Activated T-helper 2 cell treated with anti-CD3 and anti-CD28 coated beads, Interferon-gamma antibody, Interleukin-2, Interleukin-4, amounts not matched to agents 10 μg/mL and 5 μg/mL and 100 μg/mL, durations not matched to agents 14 hours and 24 hours and 36 hours (primary cell): ENCODE measurements around the gene CNTF. TPM values are rescaled to one million over a fixed set of nuclear protein-coding genes. Genes with fewer than 3 reads are reported as not detected.

ENCODE experiments used
- DNase-seq: peaks from one replicate; pipeline ENCODE4 v3.0.0; 2021; ENCODE audit warnings: low spot score
- H3K27ac Mint-ChIP-seq: one replicate; pipeline ENCODE4 v1.8.0; 2021; ENCODE audit warnings: mixed read lengths
- H3K27me3 Mint-ChIP-seq: one replicate; pipeline ENCODE4 v1.8.0; 2021; ENCODE audit warnings: low read depth, mixed read lengths
- H3K36me3 Mint-ChIP-seq: one replicate; pipeline ENCODE4 v1.8.0; 2021; ENCODE audit warnings: low read depth, mixed read lengths
- H3K4me1 Mint-ChIP-seq: one replicate; pipeline ENCODE4 v1.8.0; 2021; ENCODE audit warnings: low read depth, mixed read lengths
- H3K4me3 Mint-ChIP-seq: one replicate; pipeline ENCODE4 v1.8.0; 2021; ENCODE audit warnings: low read depth, mild to moderate bottlenecking, moderate library complexity, mixed read lengths
- H3K9me3 Mint-ChIP-seq: one replicate; pipeline ENCODE4 v1.8.0; 2021; ENCODE audit warnings: mixed read lengths
- intact Hi-C: fragments of 100-400 bp; cut with micrococcal nuclease; formaldehyde crosslinking; loops from one replicate; pipeline ENCODE4 v1.15.1; 2023
- total RNA-seq: library from RNA; stranded (reverse); gene quantifications from 2 replicates; pipeline ENCODE4 v1.2.3, GENCODE V29; 2022

The CNTF gene
- total RNA-seq, 1 donor from 2014 or later = 3.4 TPM

- no peak for DNase-seq
- peaks cover 12% of the 10 kb centered on the region for H3K4me1 Mint-ChIP-seq
- H3K27ac Mint-ChIP-seq = no peak overlapping the region
- H3K4me3 Mint-ChIP-seq = no peak overlapping the region
- H3K9me3 Mint-ChIP-seq = no peaks in the 10 kb centered on the region
- intact Hi-C loops = no loop called here
- no peaks in the 10 kb centered on the region for H3K36me3 Mint-ChIP-seq
- H3K27me3 Mint-ChIP-seq = peaks cover 1% of the 10 kb centered on the region
Measured at GRCh38 chr11:58637371-58637770, 14.9 kb downstream of the CNTF start.

DNA sequence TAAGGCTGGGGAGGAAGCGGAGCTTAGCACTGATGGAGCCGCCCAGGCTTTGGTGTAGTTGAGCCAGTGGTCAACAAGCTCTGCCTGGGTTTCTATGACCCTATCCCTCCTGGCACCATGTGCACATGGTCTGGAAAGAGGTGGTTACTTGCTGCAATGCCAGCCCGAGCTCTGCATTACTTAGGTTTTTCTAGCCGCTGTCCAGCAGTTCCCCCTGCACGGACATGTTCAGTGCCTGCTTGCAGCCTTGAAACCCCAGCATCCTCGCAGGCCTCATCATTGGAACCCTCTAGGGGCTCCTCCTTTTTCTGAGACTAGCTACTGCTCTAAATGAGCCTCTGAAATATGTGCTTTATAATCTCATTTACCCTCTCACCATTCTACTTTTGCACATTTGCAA, 16.6 kb downstream of the CNTF start:
- peaks cover 3% of the 10 kb centered on the region for H3K9me3 Mint-ChIP-seq
- no peaks in the 10 kb centered on the region for H3K36me3 Mint-ChIP-seq
- intact Hi-C loops = no loop called here
- H3K27me3 Mint-ChIP-seq = peaks cover 3% of the 10 kb centered on the region
- no peak overlapping the region for H3K27ac Mint-ChIP-seq
- peaks cover 12% of the 10 kb centered on the region for H3K4me1 Mint-ChIP-seq
- no peak overlapping the region for H3K4me3 Mint-ChIP-seq
- no peak for DNase-seq

DNA sequence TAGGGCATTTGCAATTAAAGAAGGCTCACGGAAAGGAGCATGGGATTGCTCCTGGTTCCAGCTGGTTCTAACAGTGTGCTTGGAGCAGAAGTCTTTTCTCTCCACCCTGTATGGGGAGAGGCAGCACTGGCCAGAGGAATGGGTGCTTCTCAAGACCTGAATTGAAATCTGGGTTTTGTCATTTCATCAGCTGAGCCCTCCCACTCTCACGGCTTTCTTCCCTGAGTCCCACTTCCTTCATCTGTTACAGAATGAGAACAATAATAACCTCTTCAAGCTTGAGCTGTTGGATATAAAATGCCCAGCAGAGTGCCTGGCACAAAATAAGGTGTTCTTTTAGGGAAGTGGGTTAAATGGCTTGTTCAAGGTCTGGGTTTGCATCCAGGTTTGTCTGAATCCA, 17.2 kb downstream of the CNTF start:
- peaks cover 4% of the 10 kb centered on the region for H3K27me3 Mint-ChIP-seq
- no peaks in the 10 kb centered on the region for H3K36me3 Mint-ChIP-seq
- H3K4me3 Mint-ChIP-seq = no peak overlapping the region
- DNase-seq = no peak
- peaks cover 12% of the 10 kb centered on the region for H3K4me1 Mint-ChIP-seq
- H3K9me3 Mint-ChIP-seq = peaks cover 4% of the 10 kb centered on the region
- intact Hi-C loops = no loop called here
- H3K27ac Mint-ChIP-seq = no peak overlapping the region

- Mint-ChIP-seq H3K27ac (no peak overlapping the region), H3K9me3 (peaks cover 4% of the 10 kb centered on the region), H3K4me1 (peaks cover 12% of the 10 kb centered on the region), H3K4me3 (no peak overlapping the region), H3K36me3 (no peaks in the 10 kb centered on the region), H3K27me3 (peaks cover 4% of the 10 kb centered on the region)
- intact Hi-C loops = no loop called here
- DNase-seq = no peak
Measured at GRCh38 chr11:58640386-58641023, 18.0 kb downstream of the CNTF start.

- H3K4me1 Mint-ChIP-seq = peaks cover 12% of the 10 kb centered on the region
- H3K9me3 Mint-ChIP-seq = peaks cover 8% of the 10 kb centered on the region
- DNase-seq = no peak
- intact Hi-C loops = no loop called here
- no peaks in the 10 kb centered on the region for H3K36me3 Mint-ChIP-seq
- no peak overlapping the region for H3K4me3 Mint-ChIP-seq
- no peak overlapping the region for H3K27ac Mint-ChIP-seq
- H3K27me3 Mint-ChIP-seq = peaks cover 4% of the 10 kb centered on the region
Measured at GRCh38 chr11:58641341-58641740, 18.9 kb downstream of the CNTF start.

DNA sequence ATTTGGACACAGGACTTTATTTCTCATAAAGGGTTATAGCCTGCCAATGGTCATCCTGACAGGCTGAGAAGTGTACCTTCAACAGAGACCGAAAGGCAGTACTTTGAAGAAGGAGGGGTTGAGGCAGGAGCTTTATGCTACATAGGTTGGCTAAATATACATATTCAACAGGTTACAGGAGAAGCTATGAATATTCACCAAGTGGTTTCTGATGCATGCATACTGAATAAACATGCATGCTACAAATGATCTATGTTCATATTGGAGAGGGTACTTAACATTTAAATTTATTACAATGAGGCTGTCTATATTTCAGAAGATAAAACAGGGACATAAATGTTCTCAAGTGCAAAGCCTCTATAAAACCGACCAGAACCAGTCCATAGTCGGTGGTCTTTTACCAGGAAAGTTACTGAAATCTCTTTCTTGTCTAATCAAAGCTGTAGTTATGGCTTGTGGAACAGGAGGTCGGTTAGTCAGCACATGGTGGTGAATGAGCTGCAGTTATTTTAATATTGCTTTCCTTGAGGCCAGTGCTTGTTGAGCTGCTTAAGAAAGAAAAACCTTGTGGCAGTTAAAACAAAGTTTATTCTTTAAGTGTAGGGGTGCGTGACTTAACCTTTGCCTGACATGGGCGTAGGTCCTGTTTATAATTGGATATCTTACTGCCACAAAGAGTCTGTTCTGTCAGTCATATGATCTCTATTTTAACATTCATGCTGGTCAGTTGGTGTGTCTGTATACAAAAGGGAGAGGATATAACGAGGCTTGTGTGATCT, 19.5 kb downstream of the CNTF start:
- peaks cover 12% of the 10 kb centered on the region for H3K9me3 Mint-ChIP-seq
- no peaks in the 10 kb centered on the region for H3K36me3 Mint-ChIP-seq
- DNase-seq = no peak
- intact Hi-C loops = no loop called here
- H3K27me3 Mint-ChIP-seq = peaks cover 4% of the 10 kb centered on the region
- no peak overlapping the region for H3K4me3 Mint-ChIP-seq
- H3K27ac Mint-ChIP-seq = no peak overlapping the region
- peaks cover 12% of the 10 kb centered on the region for H3K4me1 Mint-ChIP-seq

- H3K4me3 Mint-ChIP-seq = no peak overlapping the region
- peaks cover 6% of the 10 kb centered on the region for H3K27me3 Mint-ChIP-seq
- H3K36me3 Mint-ChIP-seq = no peaks in the 10 kb centered on the region
- H3K9me3 Mint-ChIP-seq = peaks cover 12% of the 10 kb centered on the region
- no peak for DNase-seq
- peaks cover 5% of the 10 kb centered on the region for H3K4me1 Mint-ChIP-seq
- no peak overlapping the region for H3K27ac Mint-ChIP-seq
- intact Hi-C loops = no loop called here
Measured at GRCh38 chr11:58645854-58646253, 23.4 kb downstream of the CNTF start.

- intact Hi-C loops = no loop called here
- Mint-ChIP-seq H3K9me3 (peaks cover 12% of the 10 kb centered on the region), H3K27me3 (peaks cover 9% of the 10 kb centered on the region), H3K4me1 (peaks cover 4% of the 10 kb centered on the region), H3K4me3 (no peak overlapping the region), H3K27ac (no peak overlapping the region), H3K36me3 (no peaks in the 10 kb centered on the region)
- no peak for DNase-seq
Measured at GRCh38 chr11:58647141-58647699, 24.8 kb downstream of the CNTF start.

GRCh38 chr11:58647866-58648265, 25.4 kb downstream of the CNTF start:
- Mint-ChIP-seq H3K27ac (no peak overlapping the region), H3K9me3 (peaks cover 12% of the 10 kb centered on the region), H3K36me3 (no peaks in the 10 kb centered on the region), H3K4me1 (peaks cover 4% of the 10 kb centered on the region), H3K27me3 (peaks cover 7% of the 10 kb centered on the region), H3K4me3 (no peak overlapping the region)
- DNase-seq = no peak
- intact Hi-C loops = no loop called here

DNA sequence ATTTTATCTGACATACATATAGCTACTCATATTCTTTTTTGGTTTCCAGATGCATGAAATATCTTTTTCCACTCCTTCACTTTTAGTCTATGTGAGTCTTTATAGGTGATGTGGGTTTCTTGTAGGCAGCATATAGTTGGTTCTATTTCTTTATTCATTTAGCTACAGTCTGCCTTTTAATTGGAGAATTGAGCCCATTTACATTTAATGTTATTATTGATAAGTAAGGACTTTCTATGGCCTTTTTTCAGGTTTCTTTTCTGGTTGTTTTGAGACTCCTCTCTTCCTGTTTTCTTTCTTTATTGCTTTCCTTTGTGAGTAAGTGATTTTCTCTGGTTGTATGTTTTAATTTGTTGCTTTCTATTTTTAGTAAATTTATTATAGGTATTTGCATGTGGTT, 27.2 kb downstream of the CNTF start:
- peaks cover 5% of the 10 kb centered on the region for H3K27me3 Mint-ChIP-seq
- peaks cover 11% of the 10 kb centered on the region for H3K4me1 Mint-ChIP-seq
- no peak overlapping the region for H3K4me3 Mint-ChIP-seq
- H3K9me3 Mint-ChIP-seq = peaks cover 8% of the 10 kb centered on the region
- H3K36me3 Mint-ChIP-seq = no peaks in the 10 kb centered on the region
- intact Hi-C loops = no loop called here
- H3K27ac Mint-ChIP-seq = no peak overlapping the region
- DNase-seq = no peak

GRCh38 chr11:58650496-58650895, 28.0 kb downstream of the CNTF start:
- Mint-ChIP-seq H3K9me3 (peaks cover 8% of the 10 kb centered on the region), H3K36me3 (no peaks in the 10 kb centered on the region), H3K27me3 (peaks cover 5% of the 10 kb centered on the region), H3K27ac (no peak overlapping the region), H3K4me1 (peaks cover 13% of the 10 kb centered on the region), H3K4me3 (no peak overlapping the region)
- intact Hi-C loops = no loop called here
- no peak for DNase-seq

GRCh38 chr11:58652726-58653280, 30.3 kb downstream of the CNTF start:
- Mint-ChIP-seq H3K27me3 (peaks cover 6% of the 10 kb centered on the region), H3K36me3 (no peaks in the 10 kb centered on the region), H3K9me3 (no peaks in the 10 kb centered on the region), H3K4me1 (peaks cover 9% of the 10 kb centered on the region), H3K27ac (no peak overlapping the region), H3K4me3 (no peak overlapping the region)
- intact Hi-C loops = no loop called here
- no peak for DNase-seq
